NCI-H82 treated with DMSO at 0.1 percent for 48 hours (cell line): ENCODE data around the gene ABT1.

ENCODE experiments used
- DNase-seq: peaks from one replicate; lab custom pipeline; 2025; ENCODE audit not compliant: unreplicated experiment; lab: John Stamatoyannopoulos, UW

The ABT1 gene

GRCh38 chr6:26602262-26602661 is 5.5 kb downstream of the ABT1 start:
- DNase-seq = no peak

- DNase-seq = no peak
Observed at GRCh38 chr6:26604026-26604425, 7.3 kb downstream of the ABT1 start.

- DNase-seq = no peak
Observed at GRCh38 chr6:26604797-26605196, 8.0 kb downstream of the ABT1 start.

GRCh38 chr6:26607434-26608230 is 10.9 kb downstream of the ABT1 start:
- DNase-seq = peak; percentile 40

GRCh38 chr6:26609463-26609862 is 12.7 kb downstream of the ABT1 start:
- no peak for DNase-seq

- no peak for DNase-seq
Observed at GRCh38 chr6:26611599-26611998, 14.8 kb downstream of the ABT1 start.

- DNase-seq = no peak
Observed at GRCh38 chr6:26613201-26613600, 16.4 kb downstream of the ABT1 start.

GRCh38 chr6:26613689-26614683 is 17.2 kb downstream of the ABT1 start:
- no peak for DNase-seq

- no peak for DNase-seq
Observed at GRCh38 chr6:26623339-26623859, 26.6 kb downstream of the ABT1 start.

- no peak for DNase-seq
Observed at GRCh38 chr6:26624557-26624956, 27.8 kb downstream of the ABT1 start.

GRCh38 chr6:26627843-26628242 is 31.1 kb downstream of the ABT1 start:
- DNase-seq = no peak

- no peak for DNase-seq
Observed at GRCh38 chr6:26629359-26629758, 32.6 kb downstream of the ABT1 start.

- DNase-seq = no peak
Observed at GRCh38 chr6:26640806-26641205, 44.1 kb downstream of the ABT1 start.

- DNase-seq = no peak
Observed at GRCh38 chr6:26646074-26646473, 49.3 kb downstream of the ABT1 start.
